NCI-H2107 treated with DMSO at 0.1 percent for 48 hours (cell line): Measurements from ENCODE around the gene ANKFY1.
"Not testable (repeated sequence)": the region's sequence is repeated elsewhere in the genome, so short reads cannot be mapped to it uniquely, and the experiment has no call there.

Experiments used
- DNase-seq: peaks from one replicate; lab custom pipeline; 2025; ENCODE audit not compliant: unreplicated experiment; lab: John Stamatoyannopoulos, UW

ANKFY1 gene

DNA sequence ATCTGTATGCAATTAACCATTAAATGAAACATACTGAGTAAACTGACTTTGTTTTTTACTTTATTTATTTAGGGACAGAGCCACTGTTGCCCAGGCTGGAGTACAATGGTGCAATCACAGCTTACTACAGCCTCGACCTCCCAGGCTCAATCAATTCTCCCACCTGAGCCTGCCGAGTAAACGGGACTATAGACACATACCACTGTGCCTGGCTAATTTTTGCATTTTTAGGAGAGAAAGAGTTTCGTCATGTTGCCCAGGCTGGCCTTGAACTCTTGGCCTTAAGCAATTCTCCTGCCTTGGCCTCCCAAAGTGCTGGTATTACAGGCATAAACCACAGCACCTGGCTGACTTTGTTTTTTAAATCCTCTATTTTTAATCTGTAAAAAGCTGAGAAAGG, 42.6 kb downstream of the ANKFY1 start:
- no peak for DNase-seq

DNA sequence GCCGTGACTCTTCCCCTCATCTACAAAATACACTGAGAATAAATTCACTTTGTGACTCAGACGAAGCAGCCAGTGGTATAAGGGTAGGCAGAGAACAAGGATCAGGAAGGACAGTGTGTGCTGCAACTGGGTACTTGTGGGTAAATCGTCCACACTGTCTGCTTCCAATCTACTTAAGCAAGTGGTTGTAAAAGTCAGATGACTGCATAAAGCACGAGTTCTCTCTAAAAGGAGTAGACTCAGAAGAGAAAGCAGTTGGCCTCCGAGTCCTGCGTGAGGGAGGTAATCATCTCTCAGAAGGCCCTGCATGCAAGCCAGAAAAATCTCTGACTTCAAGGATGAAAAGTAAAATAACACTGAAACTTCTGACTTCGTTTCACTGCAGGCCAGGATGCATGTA, 43.1 kb downstream of the ANKFY1 start:
- no peak for DNase-seq

DNA sequence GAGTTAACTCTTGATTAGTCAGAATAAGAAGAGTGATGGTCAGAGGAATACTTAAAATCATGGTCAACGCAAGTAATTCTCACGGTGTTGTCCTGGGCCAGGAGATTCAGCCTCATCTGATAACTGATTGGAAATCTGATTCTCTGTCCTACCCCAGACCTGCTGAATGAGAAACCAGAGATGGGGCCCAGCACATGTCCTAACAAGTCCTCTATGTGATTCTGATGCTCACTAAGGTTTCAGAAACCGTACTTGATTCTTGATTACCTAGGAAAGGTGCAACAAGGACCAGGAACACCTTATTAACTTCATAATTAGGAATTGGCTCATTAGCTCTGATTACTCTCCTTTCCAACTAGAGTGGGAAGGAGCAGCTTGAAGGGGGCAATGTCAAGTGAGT, 44.5 kb downstream of the ANKFY1 start:
- DNase-seq = no peak

DNA sequence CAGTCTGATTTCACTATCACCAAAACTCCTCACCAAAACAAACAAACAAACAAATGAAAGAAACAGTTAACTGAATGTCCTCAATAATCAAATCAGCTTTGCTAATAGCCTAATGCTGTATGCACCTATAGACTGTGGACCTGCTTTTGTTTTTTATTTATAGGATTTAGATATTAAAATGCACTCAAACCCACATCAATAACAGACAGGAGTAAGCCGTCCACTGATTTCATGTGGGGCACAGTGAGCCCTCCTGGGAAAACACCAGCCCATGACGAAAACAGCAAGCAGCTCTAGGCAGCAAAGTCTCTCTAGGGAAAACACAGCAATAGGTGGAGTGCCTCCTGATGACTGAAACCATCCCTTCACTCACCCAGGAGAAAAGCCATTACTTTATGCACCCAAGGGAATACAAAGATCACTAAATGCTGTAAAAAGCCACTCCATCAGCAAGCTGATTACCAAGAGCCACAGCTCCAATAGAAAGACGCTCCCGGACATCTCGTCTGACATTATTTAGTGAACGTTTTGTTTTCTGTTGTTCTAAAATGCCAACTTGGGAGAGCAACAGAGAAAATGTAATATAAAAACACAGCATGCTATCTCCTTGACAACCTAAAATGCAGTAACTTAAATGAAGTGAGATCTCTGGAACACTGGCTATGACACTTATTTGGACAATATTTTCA, 47.8 kb downstream of the ANKFY1 start:
- DNase-seq = peak; percentile 92

DNA sequence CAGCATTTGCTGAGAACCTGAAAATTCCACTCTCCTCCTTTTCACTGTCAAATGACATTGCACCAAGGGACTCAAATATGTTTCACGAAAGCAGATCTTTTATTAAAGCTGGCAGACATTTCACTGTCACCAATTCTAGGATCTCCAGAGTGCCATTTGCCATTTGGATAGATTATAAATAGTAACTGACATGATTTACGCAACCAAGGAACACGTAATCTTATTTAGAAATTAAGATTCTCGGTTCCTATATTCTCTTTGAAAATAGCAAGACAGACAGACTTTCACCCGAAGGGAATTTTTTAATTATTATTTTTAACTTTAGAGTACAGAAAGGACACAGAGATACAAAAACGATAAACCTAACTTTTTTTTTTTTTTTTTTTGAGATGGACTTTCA, 49.6 kb downstream of the ANKFY1 start:
- no peak for DNase-seq

DNA sequence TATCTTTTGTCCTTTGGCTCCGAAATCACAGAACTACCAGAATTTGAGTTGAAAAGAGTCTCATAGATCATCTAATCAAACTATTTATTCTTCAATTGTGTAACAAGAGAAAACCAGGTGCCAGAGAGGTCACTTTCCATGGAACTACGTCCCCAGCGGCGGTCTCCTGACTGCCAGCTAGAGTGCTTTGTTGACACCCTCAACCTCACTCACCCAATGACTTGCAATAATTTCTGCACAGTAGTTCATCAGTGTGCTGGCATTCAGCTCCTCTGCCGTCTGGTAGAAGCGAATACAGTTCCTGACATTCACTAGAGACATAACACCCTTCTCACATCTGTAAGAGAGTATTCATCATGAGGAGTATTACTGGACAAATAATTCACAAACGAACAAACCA, 54.2 kb downstream of the ANKFY1 start:
- no peak for DNase-seq

DNA sequence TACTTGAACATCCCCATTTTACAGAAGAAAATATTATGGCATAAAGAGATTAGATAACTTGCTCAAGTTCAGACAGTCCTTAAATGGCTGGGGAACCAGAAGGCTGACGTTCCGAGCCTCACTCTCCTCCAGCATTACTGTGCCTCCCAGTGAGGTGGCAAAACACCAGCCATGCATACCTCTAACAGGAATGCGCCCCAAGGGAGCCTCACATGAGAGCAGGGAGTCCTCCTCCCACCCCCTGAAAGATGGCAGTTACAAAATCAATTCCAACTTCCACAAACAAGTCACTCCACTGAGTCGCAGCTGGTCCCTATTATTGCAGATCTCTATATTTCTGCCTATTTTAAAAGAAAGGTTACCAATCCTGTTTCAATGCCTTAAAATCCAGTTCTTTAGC, 55.5 kb downstream of the ANKFY1 start:
- DNase-seq = no peak

DNA sequence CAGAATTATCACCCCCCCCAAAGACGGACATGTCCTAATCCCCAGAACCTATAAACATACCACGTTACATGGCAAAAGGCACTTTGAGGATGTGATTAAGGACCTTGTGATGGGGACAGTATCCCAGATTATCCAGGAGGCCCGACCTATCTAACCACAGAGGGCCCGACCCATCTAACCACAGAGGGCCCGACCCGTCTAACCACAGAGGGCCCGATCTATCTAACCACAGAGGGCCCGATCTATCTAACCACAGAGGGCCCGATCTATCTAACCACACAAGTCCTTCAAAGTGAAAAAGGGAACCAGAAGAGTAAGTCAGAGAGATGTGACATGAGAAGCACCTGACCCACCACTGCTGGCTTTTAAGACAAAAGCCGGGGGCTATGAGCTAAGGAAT, 56.8 kb downstream of the ANKFY1 start:
- DNase-seq = no peak

DNA sequence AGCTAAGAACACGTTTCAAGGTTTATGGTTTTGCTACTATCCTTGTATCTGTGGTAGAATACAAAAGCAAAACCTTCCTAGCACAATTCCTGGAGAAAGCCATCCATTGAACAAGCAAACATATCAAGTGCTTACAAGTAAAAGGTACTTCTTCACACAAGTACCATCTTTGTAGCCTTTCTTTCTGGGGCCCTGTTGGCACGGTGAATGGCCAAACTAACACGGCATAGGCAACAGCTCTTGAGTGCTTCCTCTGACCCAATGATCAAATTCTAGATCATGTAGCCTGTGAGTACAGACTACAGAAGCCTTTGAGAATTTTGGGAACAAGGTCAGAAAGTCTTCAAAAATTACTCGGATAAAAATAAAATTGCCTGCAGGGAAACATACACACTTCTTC, 57.9 kb downstream of the ANKFY1 start:
- DNase-seq = no peak

DNA sequence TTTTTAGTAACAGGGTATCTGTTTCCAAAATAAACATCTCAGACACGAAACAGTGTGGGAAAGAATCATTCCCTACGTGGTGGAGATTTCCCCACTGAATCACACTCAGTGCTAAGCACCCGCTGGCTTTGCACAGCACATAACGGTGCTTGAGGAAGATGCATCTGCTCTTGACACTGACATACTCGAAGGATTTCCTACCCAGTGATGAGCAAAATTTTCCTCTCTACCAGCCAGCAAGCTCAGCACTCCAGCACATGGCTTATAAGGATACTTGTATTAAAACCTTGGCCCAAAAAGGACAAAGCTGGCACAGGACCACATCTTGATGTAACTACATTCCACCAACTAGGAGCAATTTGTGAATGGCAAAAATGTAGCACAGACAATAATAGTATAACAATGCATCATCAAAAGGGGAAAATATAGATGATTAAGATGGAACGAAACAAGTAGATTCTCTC, 59.0 kb downstream of the ANKFY1 start:
- DNase-seq = no peak

DNA sequence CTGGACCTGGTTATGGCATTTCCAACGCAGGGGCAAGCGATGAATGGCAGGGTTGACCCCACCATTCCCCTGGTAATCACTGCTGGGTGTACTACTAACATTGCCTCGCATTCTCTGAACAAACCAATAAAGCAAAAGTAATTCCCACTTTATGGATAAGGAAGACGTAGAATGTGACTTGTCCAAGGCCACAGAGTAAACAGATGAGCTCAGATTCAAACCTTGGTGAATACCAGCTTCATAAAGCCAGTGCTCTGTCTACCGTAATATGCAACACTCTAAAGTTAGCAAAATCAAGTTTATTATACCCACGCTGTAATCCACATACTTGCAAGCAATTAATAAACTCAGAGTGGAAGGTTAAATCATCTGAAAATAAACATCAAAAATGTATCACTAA, 59.6 kb downstream of the ANKFY1 start:
- no peak for DNase-seq

DNA sequence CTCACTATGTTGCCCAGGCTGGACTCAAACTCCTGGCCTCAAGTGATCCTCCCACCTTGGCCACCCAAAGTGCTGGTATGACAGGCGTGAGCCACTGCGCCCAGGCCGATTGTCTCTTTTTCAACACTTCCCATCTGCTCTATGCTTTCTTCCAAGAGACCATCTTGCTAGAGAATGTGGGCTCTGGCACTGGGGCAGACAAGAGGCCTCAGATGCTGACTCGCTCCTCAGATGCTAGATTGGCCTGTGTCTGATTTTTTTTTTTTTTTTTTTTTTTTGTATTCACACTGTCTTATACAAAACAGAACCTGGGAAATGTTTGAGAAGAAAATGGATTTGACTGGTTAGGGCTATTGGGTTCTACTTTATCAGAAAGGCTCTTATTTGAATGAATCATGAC, 62.6 kb downstream of the ANKFY1 start:
- no peak for DNase-seq

DNA sequence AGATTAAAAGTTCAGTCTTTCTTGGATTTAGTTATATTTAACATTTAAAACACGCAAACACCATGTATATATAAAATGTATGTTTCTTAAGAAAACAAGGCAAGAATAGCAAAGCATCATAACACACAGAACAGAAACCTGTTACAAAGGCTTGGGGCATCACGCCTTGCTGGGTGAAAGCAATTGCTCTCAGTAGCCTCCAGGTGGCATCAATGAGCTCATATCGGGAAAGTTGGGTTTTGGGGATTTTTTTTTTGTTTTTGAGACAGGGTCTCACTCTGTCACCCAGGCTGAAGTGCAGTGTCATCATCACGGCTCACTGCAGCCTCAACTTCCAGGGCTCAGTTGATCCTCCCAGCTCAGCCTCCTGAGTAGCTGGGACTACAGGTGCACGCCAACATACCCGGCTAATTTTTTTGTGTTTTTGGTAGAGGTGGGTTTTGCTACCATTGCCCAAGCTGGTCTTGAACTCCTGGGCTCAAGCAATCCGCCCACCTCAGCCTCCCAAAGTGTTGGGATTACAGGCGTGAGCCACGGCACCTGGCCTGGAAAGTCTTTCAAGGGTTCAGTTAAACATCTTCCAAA, 63.9 kb downstream of the ANKFY1 start:
- peak; percentile 2 for DNase-seq

DNA sequence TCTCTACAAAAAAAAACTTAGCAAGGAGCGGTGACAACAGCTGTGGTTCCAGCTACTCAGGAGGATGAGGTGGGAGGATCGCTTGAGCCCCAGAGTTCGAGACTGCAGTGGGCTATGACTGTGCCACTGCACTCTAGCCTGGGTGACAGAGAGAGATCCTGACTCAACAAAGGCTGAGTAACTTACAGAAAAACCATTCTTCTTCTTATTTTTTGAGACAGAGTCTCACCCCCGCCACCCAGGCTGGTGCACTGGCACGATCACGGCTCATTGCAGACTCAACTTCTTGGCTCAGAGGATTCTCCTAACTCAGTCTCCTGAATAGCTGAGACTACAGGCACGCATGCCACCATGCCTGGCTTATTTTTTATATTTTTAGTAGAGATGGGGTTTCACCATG, 64.8 kb downstream of the ANKFY1 start:
- no peak for DNase-seq

DNA sequence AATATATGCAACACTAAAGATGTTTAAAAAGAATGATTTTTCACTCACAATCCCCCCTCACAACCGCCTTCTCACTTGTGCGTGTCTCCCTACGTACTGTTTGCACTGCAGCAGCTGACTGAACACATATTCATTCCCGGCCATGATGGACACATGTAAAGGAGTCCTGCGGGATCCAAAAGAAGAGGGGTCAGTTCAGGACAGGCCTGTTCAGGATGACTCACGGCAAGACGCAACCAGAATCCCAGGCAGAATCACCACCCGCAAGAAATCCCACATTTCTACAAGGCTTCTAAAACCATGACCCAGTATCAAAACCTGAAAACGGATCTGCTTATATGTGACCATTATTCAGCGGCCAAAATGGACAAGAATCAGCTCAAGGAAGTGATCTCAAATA, 68.5 kb downstream of the ANKFY1 start:
- DNase-seq = no peak

DNA sequence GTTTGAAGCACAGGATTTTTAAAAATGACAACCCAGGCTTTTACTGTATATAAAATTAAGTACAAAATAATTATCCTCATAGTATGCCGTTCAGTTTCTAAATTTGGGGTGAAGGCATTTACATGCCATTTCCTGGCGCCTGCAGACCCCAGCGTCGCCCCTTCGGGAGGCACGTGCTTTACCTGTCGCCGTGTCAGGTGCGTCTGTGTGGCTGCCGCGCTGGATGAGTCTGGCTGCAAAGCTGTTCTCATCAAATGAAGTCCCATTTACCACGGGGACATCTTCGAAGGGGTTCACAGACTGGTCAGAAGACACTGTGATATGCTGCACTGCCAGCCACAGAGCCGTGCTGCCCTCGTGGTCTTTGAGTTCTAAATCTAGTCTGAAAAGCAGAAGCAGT, 69.0 kb downstream of the ANKFY1 start:
- DNase-seq = no peak

DNA sequence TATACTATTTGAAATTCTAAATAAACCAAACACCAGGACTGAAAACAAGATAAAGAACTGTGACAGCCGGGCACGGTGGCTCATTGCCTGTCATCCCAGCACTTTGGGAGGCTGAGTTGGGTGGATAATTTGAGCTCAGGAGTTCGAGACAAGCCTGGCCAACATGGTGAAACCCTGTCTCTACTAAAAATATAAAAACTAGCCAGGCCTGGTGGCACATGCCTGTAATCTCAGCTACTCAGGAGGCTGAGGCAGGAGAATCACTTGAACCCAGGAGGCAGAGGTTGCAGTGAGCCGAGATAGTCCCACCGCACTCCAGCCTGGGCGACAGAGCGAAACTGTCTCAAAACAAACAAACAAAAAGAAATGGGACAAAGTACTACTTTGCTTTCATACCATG, 73.0 kb downstream of the ANKFY1 start:
- not testable (repeated sequence) for DNase-seq

DNA sequence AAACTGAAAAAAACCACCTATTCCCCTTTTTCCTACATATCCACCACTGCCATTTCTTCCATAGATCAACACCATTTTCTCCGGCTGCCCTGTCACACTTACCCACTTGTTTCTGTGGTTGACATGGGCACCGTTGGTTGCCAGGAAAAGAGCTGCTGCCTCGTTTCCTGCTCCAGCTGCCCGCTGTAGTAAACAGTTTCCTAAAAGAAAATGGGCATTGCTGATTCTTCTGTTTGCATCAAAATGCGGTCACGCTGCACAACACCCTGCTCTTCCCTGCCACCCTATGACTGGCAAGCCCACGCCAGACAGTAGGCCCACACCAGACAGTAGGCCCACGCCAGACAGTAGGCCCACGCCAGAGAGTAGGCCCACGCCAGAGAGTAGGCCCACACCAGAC, 74.5 kb downstream of the ANKFY1 start:
- DNase-seq = no peak

DNA sequence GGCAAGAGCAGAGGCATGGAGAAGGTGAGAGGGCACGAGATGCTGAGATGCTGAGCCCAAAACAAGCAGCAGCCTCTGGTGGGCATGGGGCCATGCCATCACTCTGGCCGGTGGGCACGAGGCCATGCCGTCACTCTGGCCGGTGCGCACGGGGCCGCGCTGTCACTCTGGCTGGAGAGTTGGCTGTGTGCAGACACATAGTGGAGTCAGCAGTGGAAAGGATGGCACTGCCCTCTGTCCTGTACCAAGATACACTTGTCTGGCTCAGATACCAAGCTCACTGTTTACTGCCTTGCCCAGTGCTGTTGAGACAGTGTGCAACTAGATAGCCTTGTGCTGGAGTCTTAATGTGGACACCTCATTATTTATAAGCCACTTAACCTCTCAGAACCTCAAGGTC, 75.7 kb downstream of the ANKFY1 start:
- no peak for DNase-seq

DNA sequence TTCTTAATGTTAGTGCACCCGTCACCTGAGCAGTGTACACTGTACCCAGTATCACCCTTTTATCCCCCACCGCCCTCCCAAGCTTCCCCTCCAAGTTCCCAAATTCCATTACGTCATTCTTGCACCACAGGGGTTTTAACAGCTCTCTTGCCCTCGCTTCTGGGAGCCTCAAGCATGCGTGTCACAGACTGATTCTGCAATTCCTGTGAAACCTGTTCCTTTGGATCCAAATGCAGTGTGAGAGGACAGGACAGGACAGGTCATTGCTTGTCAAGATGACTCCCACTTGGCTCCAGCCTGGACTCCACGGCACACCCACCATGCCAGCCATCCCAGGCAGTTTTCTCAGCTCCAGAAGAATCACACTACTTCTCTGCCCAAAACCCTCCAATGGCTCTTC, 76.7 kb downstream of the ANKFY1 start:
- no peak for DNase-seq

DNA sequence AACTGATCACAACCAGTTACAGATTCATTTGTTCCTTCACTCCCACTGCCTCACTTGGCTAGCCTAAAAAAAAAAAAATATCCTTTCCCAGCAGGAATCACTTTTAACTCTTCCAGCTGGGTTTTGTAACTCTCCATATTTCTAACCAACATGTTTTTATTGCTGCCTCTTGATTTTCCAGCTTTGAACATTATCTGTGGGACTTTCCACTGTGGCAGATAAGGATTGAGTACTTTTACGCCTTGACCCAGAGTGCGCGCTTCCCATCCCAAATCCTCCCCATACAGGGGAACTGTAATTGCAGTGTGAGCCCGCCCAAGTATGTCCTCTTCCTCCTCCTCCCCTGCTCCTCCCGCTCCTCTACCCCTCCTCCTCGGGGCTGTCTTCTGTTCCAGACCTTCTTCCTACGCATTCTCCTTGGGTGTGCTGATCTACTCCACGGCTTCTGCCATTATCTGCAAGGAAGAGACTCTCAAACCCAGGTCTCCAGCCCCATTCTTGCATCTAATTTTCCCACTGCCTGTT, 77.4 kb downstream of the ANKFY1 start:
- DNase-seq = no peak

DNA sequence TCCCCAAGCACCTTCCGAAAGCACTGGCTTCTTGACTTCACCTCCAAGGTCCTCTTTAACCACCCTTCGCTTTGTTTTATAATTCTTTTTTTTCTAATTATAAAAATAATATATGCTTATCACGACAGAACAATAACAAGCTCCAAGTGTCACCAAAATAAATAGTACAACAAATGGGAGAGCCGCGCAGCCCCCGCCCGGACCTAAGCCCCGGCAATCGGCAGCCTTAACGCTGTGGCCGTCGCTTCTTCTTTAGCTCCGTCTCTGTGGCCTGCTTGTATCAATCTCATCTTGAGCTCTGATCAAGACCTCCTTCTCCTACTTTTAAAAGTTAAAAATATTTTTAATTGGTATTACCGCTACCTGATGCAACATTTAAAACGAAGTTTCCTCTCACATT, 78.1 kb downstream of the ANKFY1 start:
- DNase-seq = no peak

DNA sequence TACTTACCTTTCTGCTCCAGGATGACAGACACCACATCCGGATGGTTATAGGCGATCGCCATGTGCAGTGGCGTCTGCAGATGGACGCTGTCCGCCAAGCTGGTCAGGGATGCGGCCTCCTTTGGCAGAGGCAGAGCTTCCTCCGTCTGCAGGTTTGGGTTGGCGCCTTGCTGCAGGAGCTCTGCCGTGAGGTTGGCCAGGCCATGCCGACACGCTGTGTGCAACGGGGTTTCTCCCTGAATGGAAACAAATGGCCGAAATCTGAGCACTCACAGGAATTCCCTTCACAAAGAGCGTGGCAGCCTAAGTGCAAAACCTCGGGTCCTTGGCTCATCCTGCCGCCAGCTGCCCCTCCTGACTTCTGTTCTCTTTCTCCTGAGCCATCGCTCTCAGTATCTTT, 79.0 kb downstream of the ANKFY1 start:
- no peak for DNase-seq
